Skeletal muscle satellite cell (primary cell): ENCODE results near the gene KHDRBS2.

Source experiments
- H3K27me3 ChIP-seq: 2 replicates; pipeline ENCODE4 v1.7.0; 2013; ENCODE audit warnings: low read length; ENCODE audit not compliant: control insufficient read depth, insufficient read depth
- H3K36me3 ChIP-seq: 2 replicates; pipeline ENCODE4 v1.7.0; 2013; ENCODE audit warnings: mild to moderate bottlenecking, control low read depth, low read length; ENCODE audit not compliant: insufficient read depth
- H3K4me1 ChIP-seq: 2 replicates; pipeline ENCODE4 v1.7.0; 2013; ENCODE audit warnings: low read length; ENCODE audit not compliant: control insufficient read depth, insufficient read depth
- H3K4me2 ChIP-seq: 2 replicates; pipeline ENCODE4 v1.7.0; 2013; ENCODE audit warnings: mild to moderate bottlenecking, low read length
- H3K4me3 ChIP-seq: 2 replicates; pipeline ENCODE4 v1.7.0; 2013; ENCODE audit warnings: low read length
- H3K9ac ChIP-seq: 2 replicates; pipeline ENCODE4 v1.7.0; 2013; ENCODE audit warnings: mild to moderate bottlenecking, low read depth, low read length, moderate library complexity
- H3K9me3 ChIP-seq: replicated peaks from 2 replicates; pipeline ENCODE4 v1.7.0; 2013; ENCODE audit warnings: mild to moderate bottlenecking, control low read depth, low read length

Gene KHDRBS2

DNA sequence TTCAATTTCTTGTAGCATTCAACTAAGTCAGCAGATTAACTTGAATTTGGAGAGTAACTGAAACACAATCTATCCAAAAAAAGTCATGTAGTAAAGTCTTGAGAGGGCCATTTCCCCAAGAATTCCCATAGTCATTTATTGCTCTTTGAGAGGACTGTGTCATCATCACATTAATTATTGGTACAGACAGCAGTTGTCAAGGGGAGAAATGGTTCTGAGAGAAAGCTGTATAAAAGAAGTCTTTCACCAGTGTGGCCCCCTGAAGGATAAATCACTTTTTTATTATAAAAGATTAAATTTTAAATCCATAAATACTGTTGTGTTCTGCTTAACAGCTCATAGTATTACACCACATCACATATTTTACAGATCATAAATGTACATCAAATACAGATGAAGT is 111.5 kb downstream of the KHDRBS2 start:
- H3K9ac ChIP-seq: no peak overlapping the region
- no peak overlapping the region for H3K4me2 ChIP-seq
- H3K36me3 ChIP-seq: no peaks in the 10 kb centered on the region
- no peaks in the 10 kb centered on the region for H3K27me3 ChIP-seq
- no peak overlapping the region for H3K4me3 ChIP-seq
- no peaks in the 10 kb centered on the region for H3K4me1 ChIP-seq
- peaks cover 5% of the 10 kb centered on the region for H3K9me3 ChIP-seq

DNA sequence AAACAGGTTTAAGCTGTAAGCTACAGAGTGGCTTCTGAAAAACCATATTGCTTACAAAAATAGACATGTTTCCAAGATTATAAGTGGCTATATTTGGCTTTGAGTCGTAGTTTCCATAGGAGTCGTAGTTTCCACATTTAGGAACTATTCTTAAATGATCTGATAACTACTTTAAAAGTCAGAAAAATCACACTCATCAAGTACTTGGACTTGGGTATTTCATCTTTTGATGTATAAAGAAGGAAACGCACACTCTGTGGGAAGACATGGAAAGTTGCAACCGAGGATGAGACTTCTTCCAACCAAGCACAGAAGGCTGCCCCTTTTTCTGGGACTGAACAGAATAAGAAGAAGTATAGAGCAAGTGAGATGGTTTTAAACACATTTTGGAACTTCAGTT is 118.3 kb downstream of the KHDRBS2 start:
- no peak overlapping the region for H3K4me2 ChIP-seq
- no peak overlapping the region for H3K9ac ChIP-seq
- H3K27me3 ChIP-seq: no peaks in the 10 kb centered on the region
- no peaks in the 10 kb centered on the region for H3K36me3 ChIP-seq
- no peak overlapping the region for H3K4me3 ChIP-seq
- peaks cover 7% of the 10 kb centered on the region for H3K9me3 ChIP-seq
- H3K4me1 ChIP-seq: no peaks in the 10 kb centered on the region

DNA sequence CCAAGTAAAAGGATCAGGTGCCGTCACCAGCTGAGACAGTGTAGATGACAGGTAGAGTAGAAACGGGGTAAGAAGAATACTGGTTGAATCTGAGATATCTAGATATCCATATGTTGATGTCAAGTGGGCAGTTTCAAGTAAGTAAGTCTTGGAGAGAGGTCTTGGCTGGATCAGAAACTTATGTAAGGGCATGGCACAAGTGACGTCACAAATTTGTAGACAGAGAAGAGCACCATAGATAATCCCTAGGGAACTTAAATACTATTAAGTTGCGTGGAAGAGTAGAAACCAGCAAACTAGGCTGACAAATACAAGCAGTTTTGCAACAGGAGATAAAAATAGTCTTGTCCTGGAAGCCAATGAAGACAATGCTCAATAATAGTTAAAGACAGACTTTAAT is 123.2 kb downstream of the KHDRBS2 start:
- Histone ChIP-seq H3K4me3 (no peak overlapping the region), H3K9ac (no peak overlapping the region), H3K36me3 (no peaks in the 10 kb centered on the region), H3K9me3 (peaks cover 4% of the 10 kb centered on the region), H3K27me3 (no peaks in the 10 kb centered on the region), H3K4me2 (no peak overlapping the region), H3K4me1 (no peaks in the 10 kb centered on the region)

DNA sequence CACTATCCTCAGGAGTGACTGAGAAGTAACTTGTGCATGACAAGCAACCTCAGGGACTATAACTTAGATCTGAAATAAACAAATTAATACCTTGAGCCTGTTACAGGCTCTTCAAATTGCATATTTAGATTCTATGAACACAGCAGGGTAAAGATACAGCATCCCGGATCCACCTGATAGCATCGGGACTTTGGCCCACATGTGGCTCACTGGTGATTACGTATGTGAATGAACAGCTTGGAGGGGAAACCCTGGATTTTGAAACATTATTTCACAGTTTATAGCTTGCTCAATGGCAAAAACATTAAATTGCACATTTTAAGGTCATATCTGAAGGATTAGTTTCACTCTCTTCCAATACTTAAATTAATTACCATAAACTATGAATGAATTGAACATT is 133.2 kb downstream of the KHDRBS2 start:
- Histone ChIP-seq H3K4me2 (no peak overlapping the region), H3K4me1 (no peaks in the 10 kb centered on the region), H3K4me3 (no peak overlapping the region), H3K9ac (no peak overlapping the region), H3K36me3 (no peaks in the 10 kb centered on the region), H3K9me3 (peaks cover 4% of the 10 kb centered on the region), H3K27me3 (no peaks in the 10 kb centered on the region)

DNA sequence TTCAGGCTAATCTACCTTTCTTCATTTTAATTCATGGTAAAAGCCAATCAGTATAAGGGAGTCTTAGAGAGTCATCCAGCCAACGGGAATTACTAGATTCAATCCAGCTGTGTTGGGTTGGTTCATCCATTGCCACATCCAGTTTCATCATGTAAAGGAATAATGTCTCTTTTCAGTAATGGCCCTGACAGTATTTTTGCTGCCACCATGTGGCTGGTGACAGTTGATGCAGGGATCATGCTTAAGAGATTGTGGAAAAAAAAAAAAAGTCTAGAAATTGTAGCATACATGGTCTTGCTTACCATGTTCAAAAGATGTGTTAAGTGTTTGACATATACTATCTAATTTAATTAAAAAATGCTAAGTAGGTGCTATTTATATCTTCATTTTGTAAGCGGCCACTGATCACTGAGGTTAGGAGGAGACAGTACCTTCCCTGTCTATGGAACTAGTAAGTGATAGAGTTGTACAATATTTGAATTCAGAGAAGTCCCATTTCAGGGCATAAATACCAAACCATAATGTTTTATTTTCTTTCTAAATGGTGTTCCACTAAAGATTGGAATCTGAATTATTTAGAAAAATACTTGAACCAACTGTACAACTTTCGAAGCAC is 135.9 kb downstream of the KHDRBS2 start:
- no peaks in the 10 kb centered on the region for H3K4me1 ChIP-seq
- H3K9ac ChIP-seq: no peak overlapping the region
- peaks cover under 1% of the 10 kb centered on the region for H3K9me3 ChIP-seq
- no peaks in the 10 kb centered on the region for H3K36me3 ChIP-seq
- H3K27me3 ChIP-seq: no peaks in the 10 kb centered on the region
- H3K4me3 ChIP-seq: no peak overlapping the region
- H3K4me2 ChIP-seq: no peak overlapping the region

DNA sequence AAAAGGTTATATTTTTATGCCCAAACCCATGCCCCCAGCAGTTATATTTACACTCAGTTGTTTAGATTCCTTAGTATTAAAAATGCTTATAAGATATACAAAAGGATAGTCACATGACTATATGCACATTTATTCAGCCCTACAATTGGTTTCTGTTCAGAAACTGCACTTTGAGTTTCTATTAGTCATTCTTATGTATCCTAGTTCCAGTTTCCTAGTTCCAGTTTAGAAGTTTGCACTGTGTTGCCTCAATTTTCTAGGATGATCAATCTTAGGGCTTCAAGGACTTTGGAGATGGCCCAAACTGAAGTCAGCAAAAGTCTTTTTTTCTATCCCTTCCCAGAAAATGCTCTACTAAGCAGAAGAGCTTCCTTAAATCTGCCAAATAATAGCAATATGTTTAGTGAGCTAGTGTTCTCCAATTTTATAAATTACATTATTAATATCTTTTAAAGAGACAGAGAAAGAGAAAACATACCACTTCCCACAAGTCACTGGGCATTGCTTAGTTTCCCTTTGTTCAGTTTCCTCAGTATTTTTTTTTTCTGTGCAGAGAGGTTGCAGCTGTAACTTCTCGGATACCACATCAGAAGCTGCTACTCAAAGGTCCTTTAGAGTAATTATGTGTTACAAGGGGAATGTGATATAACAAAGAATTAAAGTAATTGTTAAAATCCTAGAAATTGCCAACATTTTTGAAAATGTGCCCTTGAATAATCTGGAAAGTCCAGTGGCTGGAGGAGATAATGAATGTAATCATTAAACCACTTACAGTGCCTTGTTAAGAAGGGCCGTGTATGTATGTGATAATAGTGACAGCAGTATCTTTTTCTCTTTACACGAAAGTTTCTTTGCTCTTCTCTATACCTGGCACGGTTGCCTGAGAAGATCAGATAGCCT is 138.8 kb downstream of the KHDRBS2 start:
- no peak overlapping the region for H3K4me2 ChIP-seq
- no peaks in the 10 kb centered on the region for H3K4me1 ChIP-seq
- H3K9ac ChIP-seq: no peak overlapping the region
- no peak overlapping the region for H3K4me3 ChIP-seq
- no peaks in the 10 kb centered on the region for H3K27me3 ChIP-seq
- no peaks in the 10 kb centered on the region for H3K9me3 ChIP-seq
- H3K36me3 ChIP-seq: no peaks in the 10 kb centered on the region

DNA sequence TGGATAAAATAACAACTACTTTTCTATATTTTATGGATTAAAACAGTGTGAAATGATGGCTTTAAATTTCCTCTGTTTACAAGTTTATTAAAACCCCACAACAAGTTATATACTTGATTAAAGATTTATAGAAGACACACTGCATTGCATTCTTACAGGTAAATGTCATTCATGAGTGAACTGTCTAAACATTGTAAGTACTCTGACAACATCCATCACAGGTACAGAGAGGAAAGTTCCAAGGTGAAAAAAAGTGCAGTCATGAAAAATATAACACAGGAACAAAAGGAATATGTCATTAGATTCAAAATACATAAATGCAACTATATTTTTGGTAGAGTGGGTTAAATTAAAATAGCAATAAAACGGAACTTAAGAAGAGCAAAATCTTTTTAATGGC is 156.9 kb downstream of the KHDRBS2 start:
- no peaks in the 10 kb centered on the region for H3K36me3 ChIP-seq
- no peak overlapping the region for H3K4me2 ChIP-seq
- H3K27me3 ChIP-seq: no peaks in the 10 kb centered on the region
- H3K9ac ChIP-seq: no peak overlapping the region
- no peaks in the 10 kb centered on the region for H3K4me1 ChIP-seq
- no peaks in the 10 kb centered on the region for H3K9me3 ChIP-seq
- no peak overlapping the region for H3K4me3 ChIP-seq

DNA sequence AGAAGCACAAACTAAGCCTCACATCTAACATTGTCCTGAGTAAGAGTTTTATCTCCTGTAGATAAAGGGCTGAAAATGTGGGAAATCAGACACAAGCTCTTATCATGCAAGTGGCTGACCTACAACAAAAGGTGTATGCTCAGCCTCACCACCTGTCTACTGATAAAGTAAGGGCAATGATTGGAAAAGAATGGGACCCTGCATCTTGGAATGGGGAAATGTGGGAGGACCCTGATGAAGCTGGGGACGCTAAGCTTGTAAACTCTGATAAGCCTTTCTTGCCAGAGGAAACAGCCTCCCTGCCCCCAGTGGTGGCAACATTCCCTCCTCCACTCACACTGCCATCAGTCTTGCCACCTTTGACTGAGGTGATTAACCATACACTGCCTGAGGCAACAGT is 166.6 kb downstream of the KHDRBS2 start:
- H3K27me3 ChIP-seq: no peaks in the 10 kb centered on the region
- H3K4me1 ChIP-seq: no peaks in the 10 kb centered on the region
- H3K4me3 ChIP-seq: no peak overlapping the region
- peaks cover 5% of the 10 kb centered on the region for H3K9me3 ChIP-seq
- no peak overlapping the region for H3K4me2 ChIP-seq
- H3K36me3 ChIP-seq: no peaks in the 10 kb centered on the region
- no peak overlapping the region for H3K9ac ChIP-seq

DNA sequence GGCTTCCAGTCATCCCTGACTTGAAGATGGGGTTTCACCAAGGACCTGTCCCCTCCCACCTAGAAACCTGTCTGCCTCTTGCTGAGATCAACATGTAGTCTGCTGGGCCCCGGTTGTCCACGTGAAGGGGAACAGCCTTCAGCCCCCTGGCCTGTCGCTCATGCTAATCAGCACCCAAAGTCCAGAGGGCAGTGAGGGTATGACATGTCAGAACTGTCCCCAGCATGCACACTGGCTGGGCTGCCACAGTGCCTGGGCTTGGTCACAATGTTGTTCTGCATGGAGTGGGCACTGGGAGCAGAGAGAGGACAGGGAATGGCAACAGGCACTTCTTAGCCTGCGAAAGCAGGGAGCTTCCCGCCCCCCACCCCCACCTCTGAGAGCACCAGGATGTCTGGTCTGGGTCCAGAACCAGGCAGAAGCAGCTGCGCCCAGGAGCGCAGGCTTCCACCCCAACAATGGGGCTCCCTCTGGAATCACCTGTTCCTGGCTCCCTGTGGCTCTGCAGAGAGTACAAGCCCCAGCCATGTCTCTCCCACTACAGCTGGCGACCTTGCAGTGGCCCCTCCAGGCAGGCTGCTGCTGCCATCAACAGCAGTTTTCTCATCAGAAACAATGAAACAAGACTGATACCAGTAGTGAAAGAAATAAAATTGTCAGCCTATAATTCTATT is 182.7 kb downstream of the KHDRBS2 start:
- Histone ChIP-seq H3K4me1 (no peaks in the 10 kb centered on the region), H3K4me3 (no peak overlapping the region), H3K9me3 (no peaks in the 10 kb centered on the region), H3K27me3 (no peaks in the 10 kb centered on the region), H3K36me3 (no peaks in the 10 kb centered on the region), H3K4me2 (no peak overlapping the region), H3K9ac (no peak overlapping the region)

DNA sequence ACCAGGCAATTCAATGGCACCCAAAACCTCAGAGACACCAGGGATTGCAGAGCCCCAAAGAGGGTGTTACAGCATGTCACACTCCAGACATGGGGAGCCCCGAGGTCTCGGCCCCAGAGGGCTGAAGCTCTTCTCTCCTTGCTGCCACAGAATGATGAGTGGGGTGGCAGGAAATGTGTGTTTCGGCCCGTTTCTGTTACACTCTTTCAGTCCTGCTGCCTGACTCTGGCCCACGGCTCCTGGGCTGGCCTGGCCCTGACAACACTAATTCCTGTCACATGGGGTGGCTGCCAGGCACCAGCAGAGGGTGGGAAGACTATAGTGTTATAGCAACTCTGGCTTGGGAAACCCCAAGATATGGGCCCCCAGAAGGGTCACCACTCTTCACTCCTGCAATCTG is 183.6 kb downstream of the KHDRBS2 start:
- H3K4me1 ChIP-seq: no peaks in the 10 kb centered on the region
- H3K4me3 ChIP-seq: no peak overlapping the region
- H3K27me3 ChIP-seq: no peaks in the 10 kb centered on the region
- H3K9ac ChIP-seq: no peak overlapping the region
- no peaks in the 10 kb centered on the region for H3K36me3 ChIP-seq
- H3K9me3 ChIP-seq: no peaks in the 10 kb centered on the region
- H3K4me2 ChIP-seq: no peak overlapping the region

DNA sequence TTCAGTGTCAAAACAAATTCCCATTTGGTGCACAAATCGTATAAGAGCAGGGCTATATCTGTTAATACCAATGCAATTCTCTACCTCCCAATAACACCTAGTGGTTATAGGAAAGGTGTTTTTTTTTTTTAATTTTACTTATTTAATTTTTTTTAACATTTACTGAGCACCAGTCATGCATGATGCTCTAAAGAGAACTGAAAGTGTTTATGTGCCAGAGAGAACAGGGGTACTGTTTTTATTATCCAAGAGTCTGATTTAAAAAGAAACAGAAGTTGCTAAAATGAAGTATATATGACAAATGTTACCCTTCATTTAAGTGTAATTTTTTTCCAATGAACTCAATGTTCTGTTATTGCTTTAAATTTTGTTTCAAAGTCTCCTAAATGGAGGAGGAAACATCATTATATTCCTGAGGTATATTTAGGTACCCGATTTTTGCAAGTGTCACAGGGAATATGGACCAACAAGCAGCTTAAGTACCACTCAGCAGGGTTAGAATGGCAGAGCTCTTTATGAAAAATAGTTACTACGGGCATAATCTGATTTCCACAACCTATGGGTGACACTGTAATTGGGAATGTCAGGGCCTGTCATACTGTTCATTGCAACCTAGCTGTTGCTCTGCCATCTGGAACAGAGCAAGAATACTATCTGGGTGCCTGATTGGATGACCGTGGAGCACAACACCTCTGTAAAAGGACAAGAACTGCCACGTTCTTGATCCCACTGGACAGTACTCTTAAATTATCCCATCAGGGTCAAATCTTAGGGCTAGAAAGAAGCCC is 195.4 kb downstream of the KHDRBS2 start:
- H3K4me2 ChIP-seq: no peak overlapping the region
- no peaks in the 10 kb centered on the region for H3K27me3 ChIP-seq
- no peaks in the 10 kb centered on the region for H3K9me3 ChIP-seq
- H3K4me1 ChIP-seq: no peaks in the 10 kb centered on the region
- no peak overlapping the region for H3K4me3 ChIP-seq
- no peak overlapping the region for H3K9ac ChIP-seq
- no peaks in the 10 kb centered on the region for H3K36me3 ChIP-seq
